A673 (cell line): ENCODE measurements around the gene MVB12B. TPM values are rescaled to one million over a fixed set of nuclear protein-coding genes. Genes with fewer than 3 reads are reported as not detected.

Source experiments
- BruUV-seq: library from RNA; stranded (reverse); fragments of 400-500 nt; replicated peaks from 2 replicates; lab custom pipeline; 2021; lab: Mats Ljungman, UMichigan
- CTCF ChIA-PET: fragments of 300-600 bp; sonication (Branson Sonifier 250); formaldehyde crosslinking; loops from one replicate; lab custom pipeline; 2022; ENCODE audit warnings: antibody characterized with exemption; lab: Charles Lee
- POLR2A ChIA-PET: fragments of 300-600 bp; sonication (Branson Sonifier 250); formaldehyde crosslinking; loops from one replicate; lab custom pipeline; 2022; ENCODE audit warnings: antibody characterized with exemption; ENCODE audit not compliant: low non-redundant PET; lab: Charles Lee
- DNase-seq: peaks from one replicate; pipeline ENCODE4 v3.0.0-alpha.2; 2015; ENCODE audit warnings: low spot score
- H3K27ac ChIP-seq: fragments of 200-600 bp; sonication (generic); 2 replicates; pipeline ENCODE4 v1.5.1; 2016; ENCODE audit warnings: mixed run types, low read depth, mild to moderate bottlenecking, mixed read lengths, antibody characterized with exemption, low read length; ENCODE audit not compliant: poor library complexity, severe bottlenecking
- H3K27me3 ChIP-seq: fragments of 200-600 bp; sonication (generic); replicated peaks from 2 replicates; pipeline ENCODE4 v1.6.1; 2017; ENCODE audit warnings: mixed run types, low read depth, mild to moderate bottlenecking, mixed read lengths, antibody characterized with exemption, low read length; ENCODE audit not compliant: insufficient read depth, poor library complexity
- H3K36me3 ChIP-seq: fragments of 200-600 bp; sonication (generic); 2 replicates; pipeline ENCODE4 v1.6.1; 2016; ENCODE audit warnings: mixed run types, mild to moderate bottlenecking, mixed read lengths, antibody characterized with exemption, low read length; ENCODE audit not compliant: insufficient read depth, poor library complexity, severe bottlenecking
- H3K4me1 ChIP-seq: fragments of 200-600 bp; sonication (generic); 2 replicates; pipeline ENCODE4 v1.6.1; 2017; ENCODE audit warnings: mixed run types, mild to moderate bottlenecking, mixed read lengths, antibody characterized with exemption, low read length; ENCODE audit not compliant: insufficient read depth, poor library complexity, severe bottlenecking
- H3K4me3 ChIP-seq: fragments of 200-600 bp; sonication (generic); 2 replicates; pipeline ENCODE4 v1.5.1; 2016; ENCODE audit warnings: low read depth, mixed run types, mild to moderate bottlenecking, mixed read lengths, low read length; ENCODE audit not compliant: poor library complexity, severe bottlenecking
- H3K9me3 ChIP-seq: fragments of 200-600 bp; sonication (generic); 2 replicates; pipeline ENCODE4 v1.6.1; 2016; ENCODE audit warnings: mixed run types, low read depth, mild to moderate bottlenecking, mixed read lengths, antibody characterized with exemption, low read length; ENCODE audit not compliant: poor library complexity, severe bottlenecking
- EZH2 ChIP-seq: fragments of 200-600 bp; sonication (generic); IDR thresholded peaks from 2 replicates; pipeline ENCODE4 v1.6.1; 2017; ENCODE audit warnings: borderline replicate concordance, low read depth, mild to moderate bottlenecking, mixed read lengths, antibody characterized with exemption, low read length; ENCODE audit not compliant: poor library complexity, severe bottlenecking
- intact Hi-C: fragments of 100-400 bp; cut with micrococcal nuclease; formaldehyde crosslinking; loops from one replicate; pipeline ENCODE4 v1.10.0; 2022; ENCODE audit not compliant: unreplicated experiment
- total RNA-seq: library from RNA; stranded (reverse); gene quantifications from 2 replicates; pipeline ENCODE4 v1.2.3, GENCODE V29; 2021
- TF ChIP-seq, protein P1 (sequence below): fragments of 300-800, 200-600 bp; sonication (generic); conservative IDR thresholded peaks from 2 replicates; pipeline ENCODE4 v1.5.1; 2017; ENCODE audit warnings: low read depth, mild to moderate bottlenecking, antibody characterized with exemption, low read length, moderate library complexity, mixed read lengths

Gene MVB12B
- total RNA-seq, 1 experiment from 2014 or later: 12.3 TPM

DNA sequence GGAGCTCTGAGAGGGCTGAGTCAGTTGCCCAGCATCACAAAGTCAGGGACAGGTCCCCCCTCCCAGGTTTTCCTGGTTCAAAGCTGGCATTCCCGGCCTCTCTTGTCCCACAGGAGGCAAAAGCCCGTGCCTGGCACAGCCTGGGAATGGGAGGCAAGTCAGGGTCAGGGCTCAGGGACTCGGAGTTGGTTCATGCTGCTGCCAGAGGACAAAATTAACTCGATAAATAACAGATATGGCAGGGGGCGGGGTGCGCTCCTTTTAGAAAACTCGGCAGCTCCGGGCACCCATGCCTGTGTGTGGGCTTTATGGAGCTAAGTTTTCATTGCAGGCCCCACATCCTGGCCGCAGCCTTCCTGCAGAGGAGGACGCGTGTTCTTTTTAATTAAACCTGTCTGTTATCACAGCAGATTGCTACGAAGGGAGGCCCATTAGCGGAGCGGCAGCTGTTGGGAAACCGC lies 224.3 kb downstream of the MVB12B start:
- no peaks in the 10 kb centered on the region for H3K27me3 ChIP-seq
- TF ChIP-seq, protein P1, sequence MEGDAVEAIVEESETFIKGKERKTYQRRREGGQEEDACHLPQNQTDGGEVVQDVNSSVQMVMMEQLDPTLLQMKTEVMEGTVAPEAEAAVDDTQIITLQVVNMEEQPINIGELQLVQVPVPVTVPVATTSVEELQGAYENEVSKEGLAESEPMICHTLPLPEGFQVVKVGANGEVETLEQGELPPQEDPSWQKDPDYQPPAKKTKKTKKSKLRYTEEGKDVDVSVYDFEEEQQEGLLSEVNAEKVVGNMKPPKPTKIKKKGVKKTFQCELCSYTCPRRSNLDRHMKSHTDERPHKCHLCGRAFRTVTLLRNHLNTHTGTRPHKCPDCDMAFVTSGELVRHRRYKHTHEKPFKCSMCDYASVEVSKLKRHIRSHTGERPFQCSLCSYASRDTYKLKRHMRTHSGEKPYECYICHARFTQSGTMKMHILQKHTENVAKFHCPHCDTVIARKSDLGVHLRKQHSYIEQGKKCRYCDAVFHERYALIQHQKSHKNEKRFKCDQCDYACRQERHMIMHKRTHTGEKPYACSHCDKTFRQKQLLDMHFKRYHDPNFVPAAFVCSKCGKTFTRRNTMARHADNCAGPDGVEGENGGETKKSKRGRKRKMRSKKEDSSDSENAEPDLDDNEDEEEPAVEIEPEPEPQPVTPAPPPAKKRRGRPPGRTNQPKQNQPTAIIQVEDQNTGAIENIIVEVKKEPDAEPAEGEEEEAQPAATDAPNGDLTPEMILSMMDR: no peak
- no peak for TF ChIP-seq EZH2
- no peaks in the 10 kb centered on the region for H3K4me1 ChIP-seq
- no peak overlapping the region for H3K27ac ChIP-seq
- BruUV-seq: no TSS peak
- intact Hi-C loops: no loop called here
- CTCF ChIA-PET: no interaction called here
- no peak overlapping the region for H3K4me3 ChIP-seq
- H3K9me3 ChIP-seq: no peaks in the 10 kb centered on the region
- POLR2A ChIA-PET: no interaction called here
- no peaks in the 10 kb centered on the region for H3K36me3 ChIP-seq
- no peak for DNase-seq

DNA sequence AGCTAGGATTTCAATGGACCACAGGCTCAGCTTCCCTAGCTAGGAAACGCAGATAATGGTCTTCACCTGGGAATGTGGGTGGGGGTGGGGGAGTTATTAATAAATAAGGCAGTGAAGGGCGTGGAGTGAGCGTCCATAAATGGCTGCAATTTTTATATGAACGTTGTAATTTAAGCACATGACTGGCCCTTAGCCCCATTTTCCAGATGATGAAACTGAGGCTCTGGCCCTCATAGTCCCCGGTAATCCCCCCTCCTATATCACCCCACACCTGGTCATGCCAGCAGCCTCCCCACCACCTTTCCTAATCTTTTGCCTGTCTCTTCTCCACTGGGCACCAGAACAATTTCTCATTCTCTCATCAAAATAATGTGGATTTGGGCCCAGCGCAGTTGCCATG lies 225.2 kb downstream of the MVB12B start:
- TF ChIP-seq EZH2: no peak
- TF ChIP-seq, protein P1: no peak
- Histone ChIP-seq H3K4me3 (no peak overlapping the region), H3K4me1 (no peaks in the 10 kb centered on the region), H3K27ac (no peak overlapping the region), H3K36me3 (no peaks in the 10 kb centered on the region), H3K9me3 (no peaks in the 10 kb centered on the region), H3K27me3 (no peaks in the 10 kb centered on the region)
- ChIA-PET CTCF (interaction anchor here (0.7 kb wide), 1 partner anchor 74 kb away, joined by 4 read pairs; no protein-coding TSS in a partner anchor), POLR2A (no interaction called here)
- BruUV-seq: no TSS peak
- DNase-seq: no peak
- intact Hi-C loops: no loop called here

DNA sequence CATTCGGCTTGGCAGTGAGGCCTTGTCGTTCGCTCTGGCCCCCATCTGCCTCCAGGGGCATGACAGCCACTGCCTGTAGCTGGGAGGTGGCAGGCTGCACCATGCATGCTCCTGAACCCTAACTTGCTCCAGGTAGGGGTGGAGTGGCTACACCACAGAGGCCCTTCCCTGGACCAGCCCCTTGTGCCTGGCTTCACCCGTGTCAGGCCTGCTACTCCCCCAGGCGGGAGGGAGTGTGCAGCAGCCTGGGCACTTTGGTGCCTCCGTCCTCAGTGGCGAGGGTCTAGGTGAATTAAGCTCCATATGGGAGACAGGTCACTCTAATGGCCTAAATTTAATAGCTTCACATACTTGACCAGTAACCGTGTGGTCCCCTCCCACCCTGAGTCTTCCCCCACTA lies 227.7 kb downstream of the MVB12B start:
- no peak overlapping the region for H3K27ac ChIP-seq
- no peak overlapping the region for H3K4me3 ChIP-seq
- POLR2A ChIA-PET: no interaction called here
- peaks cover 3% of the 10 kb centered on the region for H3K27me3 ChIP-seq
- CTCF ChIA-PET: interaction anchor here (0.7 kb wide), 1 partner anchor 207 kb away, joined by 5 read pairs; no protein-coding TSS in a partner anchor
- no peak for DNase-seq
- H3K4me1 ChIP-seq: no peaks in the 10 kb centered on the region
- H3K9me3 ChIP-seq: no peaks in the 10 kb centered on the region
- TF ChIP-seq, protein P1: no peak
- no peak for TF ChIP-seq EZH2
- no TSS peak for BruUV-seq
- no peaks in the 10 kb centered on the region for H3K36me3 ChIP-seq
- intact Hi-C loops: no loop called here
